Mesenteric fat pad (tissue), 1 donor: ENCODE results near the gene PCDHGA5. TPM values are rescaled to one million over a fixed set of nuclear protein-coding genes. Genes with fewer than 3 reads are reported as not detected.
A peak's percentile ranks its signal among the peaks of the same experiment; 100 is the strongest.
"Not testable (repeated sequence)": the region's sequence is repeated elsewhere in the genome, so short reads cannot be mapped to it uniquely, and the experiment has no call there.

Source experiments
- DNase-seq: peaks from one replicate; pipeline ENCODE4 v3.0.0-alpha.2; 2020; ENCODE audit warnings: low spot score
- total RNA-seq: library from RNA; stranded (reverse); fragmentation: NEBNext Ultra II Directional; extraction: Animal tissue kit (Norgen Biotek cat#: 25700); gene quantifications from one replicate; pipeline ENCODE4 v1.2.1, GENCODE V29; 2021
- donor health status: DM: yes; HTN: yes; CAD: no.

PCDHGA5 gene
- total RNA-seq, 1 donor from 2014 or later = 2.7 TPM

GRCh38 chr5:141412854-141413539 lies 49.0 kb downstream of the PCDHGA5 start, which contains the start of gene PCDHGA10:
TSS of gene PCDHGA10 (plus strand) at chr5:141412987. CDS start at chr5:141413176, 189 bp downstream.
- no peak for DNase-seq

GRCh38 chr5:141413540-141414069 lies 49.6 kb downstream of the PCDHGA5 start:
- peak; percentile 87 for DNase-seq

- DNase-seq = peak; percentile 60
Observed at GRCh38 chr5:141414548-141415274, 50.7 kb downstream of the PCDHGA5 start.

- not testable (repeated sequence) for DNase-seq
Observed at GRCh38 chr5:141415275-141415618, 51.3 kb downstream of the PCDHGA5 start.

Other genes with a start within 250 kb of the PCDHGA5 start
- 2.5 TPM for gene PCDHB4, start 242.3 kb upstream of the PCDHGA5 start, total RNA-seq
- 1.5 TPM for gene PCDHB5, start 229.0 kb upstream of the PCDHGA5 start, total RNA-seq
- 0.48 TPM for gene PCDHB6, start 214.1 kb upstream of the PCDHGA5 start, total RNA-seq
- 1.6 TPM for gene PCDHB7, start 191.5 kb upstream of the PCDHGA5 start, total RNA-seq
- 2.4 TPM for gene PCDHB8, start 186.4 kb upstream of the PCDHGA5 start, total RNA-seq
- 1.6 TPM for gene PCDHB16, start 181.8 kb upstream of the PCDHGA5 start, total RNA-seq
- gene PCDHB9, start 177.0 kb upstream of the PCDHGA5 start, total RNA-seq = 1.0 TPM
- gene PCDHB10, start 171.8 kb upstream of the PCDHGA5 start, total RNA-seq = 1.4 TPM
- gene PCDHB11, start 164.5 kb upstream of the PCDHGA5 start, total RNA-seq = 2.0 TPM
- 3.3 TPM for gene PCDHB12, start 155.4 kb upstream of the PCDHGA5 start, total RNA-seq
- gene PCDHB13, start 150.2 kb upstream of the PCDHGA5 start, total RNA-seq = 2.8 TPM
- gene PCDHB14, start 140.8 kb upstream of the PCDHGA5 start, total RNA-seq = 1.9 TPM
- 3.4 TPM for gene PCDHB15, start 118.8 kb upstream of the PCDHGA5 start, total RNA-seq
- 0.61 TPM for gene SLC25A2, start 60.1 kb upstream of the PCDHGA5 start, total RNA-seq
- 53.9 TPM for gene TAF7, start 43.4 kb upstream of the PCDHGA5 start, total RNA-seq
- gene PCDHGA1, start 33.6 kb upstream of the PCDHGA5 start, total RNA-seq = 0.48 TPM
- gene PCDHGA2, start 25.4 kb upstream of the PCDHGA5 start, total RNA-seq = 3.7 TPM
- 2.2 TPM for gene PCDHGA3, start 20.3 kb upstream of the PCDHGA5 start, total RNA-seq
- gene PCDHGB1, start 14.1 kb upstream of the PCDHGA5 start, total RNA-seq = 1.3 TPM
- 4.7 TPM for gene PCDHGA4, start 9.1 kb upstream of the PCDHGA5 start, total RNA-seq
- 3.1 TPM for gene PCDHGB2, start 4.2 kb upstream of the PCDHGA5 start, total RNA-seq
- 2.7 TPM for gene PCDHGB3, start 6.1 kb downstream of the PCDHGA5 start, total RNA-seq
- 3.1 TPM for gene PCDHGA6, start 9.7 kb downstream of the PCDHGA5 start, total RNA-seq
- gene PCDHGA7, start 18.6 kb downstream of the PCDHGA5 start, total RNA-seq = 1.9 TPM
- gene PCDHGB4, start 23.5 kb downstream of the PCDHGA5 start, total RNA-seq = 3.2 TPM
- 0.87 TPM for gene PCDHGA8, start 28.5 kb downstream of the PCDHGA5 start, total RNA-seq
- gene PCDHGB5, start 33.8 kb downstream of the PCDHGA5 start, total RNA-seq = 5.9 TPM
- 3.9 TPM for gene PCDHGA9, start 38.6 kb downstream of the PCDHGA5 start, total RNA-seq
- 5.3 TPM for gene PCDHGB6, start 43.9 kb downstream of the PCDHGA5 start, total RNA-seq
- 4.2 TPM for gene PCDHGA10, start 48.8 kb downstream of the PCDHGA5 start, total RNA-seq
- gene PCDHGB7, start 53.5 kb downstream of the PCDHGA5 start, total RNA-seq = 8.1 TPM
- 3.1 TPM for gene PCDHGA11, start 56.9 kb downstream of the PCDHGA5 start, total RNA-seq
- 4.6 TPM for gene PCDHGA12, start 66.3 kb downstream of the PCDHGA5 start, total RNA-seq
- gene PCDHGC3, start 111.8 kb downstream of the PCDHGA5 start, total RNA-seq = 46.8 TPM
- gene PCDHGC4, start 120.9 kb downstream of the PCDHGA5 start, total RNA-seq = 1.7 TPM
- gene PCDHGC5, start 124.9 kb downstream of the PCDHGA5 start, total RNA-seq = 1.1 TPM